Gastrocnemius medialis (tissue), 4 donors: Measurements from ENCODE around the gene VIL1. TPM values are rescaled to one million over a fixed set of nuclear protein-coding genes. Genes with fewer than 3 reads are reported as not detected.

Experiments used
- ATAC-seq, 2 donors: fragments of 150-250 bp; one replicate each; pipeline ENCODE4 v1.9.1; 2016
- DNase-seq, 2 donors: peaks; one replicate each; pipeline ENCODE4 v3.0.0-alpha.2; 2019
- H3K27ac ChIP-seq, 4 donors: fragments of 200-600 bp; sonication (generic); 1 replicate in 1 of 4; 2 replicates in 3 of 4; pipeline ENCODE4 v1.5.1; 2016 to 2018; ENCODE audit warnings: mild to moderate bottlenecking in 2 of 4, moderate library complexity in 1 of 4
- H3K27me3 ChIP-seq, 3 donors: fragments of 200-600 bp; sonication (generic) in 2 of 3; 1 replicate in 1 of 3; 2 replicates in 2 of 3; pipeline versions ENCODE4 v1.5.1 to v1.6.0; 2016 to 2019; ENCODE audit warnings: mild to moderate bottlenecking in 1 of 3, moderate library complexity in 1 of 3
- H3K36me3 ChIP-seq, 2 donors: fragments of 200-600 bp; sonication (generic) in 1 of 2; one replicate each; pipeline ENCODE4 v1.5.1; 2017 to 2018
- H3K4me1 ChIP-seq, 2 donors: fragments of 200-600 bp; sonication (generic) in 1 of 2; one replicate each; pipeline ENCODE4 v1.5.1; 2016 to 2017; ENCODE audit warnings: mild to moderate bottlenecking in 2 of 2
- H3K4me3 ChIP-seq, 4 donors: fragments of 200-600 bp; sonication (generic) in 3 of 4; 1 replicate in 1 of 4; 2 replicates in 3 of 4; pipeline ENCODE4 v1.5.1; 2016 to 2019; ENCODE audit warnings: mild to moderate bottlenecking in 2 of 4
- H3K9me3 ChIP-seq, 3 donors: fragments of 200-600 bp; sonication (generic) in 2 of 3; 1 replicate in 1 of 3; 2 replicates in 2 of 3; pipeline ENCODE4 v1.5.1; 2016 to 2019
- POLR2A ChIP-seq, 2 donors: fragments of 450-650 bp; IDR thresholded peaks; one replicate each; pipeline ENCODE4 v1.6.1; 2017; ENCODE audit warnings: antibody characterized with exemption in 2 of 2, mild to moderate bottlenecking in 2 of 2, moderate library complexity in 2 of 2
- in situ Hi-C, 4 donors: fragments of 200-750 bp; cut with MboI; loops; one replicate each; pipeline versions ENCODE4 v1.15.0 to v1.8.0; 2017; ENCODE audit warnings: low sequenced_read_pairs in 4 of 4
- intact Hi-C: fragments of 100-400 bp; cut with DNase I; formaldehyde crosslinking; loops from one replicate; pipeline ENCODE4 v1.15.1; 2023; ENCODE audit warnings: low total_unique reads
- total RNA-seq, 4 donors: library from RNA; depleted of rRNA; stranded (reverse); fragments of >200 nt; gene quantifications; one replicate each; pipeline versions ENCODE4 v1.1.0 to v1.2.3, GENCODE V29; 2016
- TF ChIP-seq, protein P1 (sequence below), 5 experiments: fragments of 450-650 bp in 3 of 5; fragments of 200-600 bp in 2 of 5; sonication (generic) in 2 of 5; IDR thresholded peaks in 4 of 5; conservative IDR thresholded peaks in 1 of 5; 1 replicate in 4 of 5; 2 replicates in 1 of 5; pipeline ENCODE4 v1.5.1; 2016 to 2019; ENCODE audit warnings: antibody characterized with exemption in 5 of 5, mild to moderate bottlenecking in 3 of 5, moderate library complexity in 3 of 5

The VIL1 gene
- total RNA-seq, 4 donors from 2014 or later: 0.03 to 1.8 TPM; not detected in 2

DNA sequence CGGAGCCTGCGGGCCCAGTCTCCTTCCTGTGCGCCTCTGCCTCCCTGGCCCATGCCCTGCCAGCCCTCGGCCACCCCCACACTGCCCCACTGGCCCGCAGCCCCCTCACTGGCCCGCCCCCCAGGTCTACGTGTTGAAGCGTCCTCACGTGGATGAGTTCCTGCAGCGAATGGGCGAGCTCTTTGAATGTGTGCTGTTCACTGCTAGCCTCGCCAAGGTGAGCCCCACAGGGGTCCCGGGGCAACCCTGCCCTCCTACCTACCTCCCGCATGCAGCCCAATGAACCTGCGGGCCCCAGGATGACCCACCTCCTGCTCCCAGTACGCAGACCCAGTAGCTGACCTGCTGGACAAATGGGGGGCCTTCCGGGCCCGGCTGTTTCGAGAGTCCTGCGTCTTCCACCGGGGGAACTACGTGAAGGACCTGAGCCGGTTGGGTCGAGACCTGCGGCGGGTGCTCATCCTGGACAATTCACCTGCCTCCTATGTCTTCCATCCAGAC lies 16.0 kb upstream of the VIL1 start:
- TF ChIP-seq, protein P1, sequence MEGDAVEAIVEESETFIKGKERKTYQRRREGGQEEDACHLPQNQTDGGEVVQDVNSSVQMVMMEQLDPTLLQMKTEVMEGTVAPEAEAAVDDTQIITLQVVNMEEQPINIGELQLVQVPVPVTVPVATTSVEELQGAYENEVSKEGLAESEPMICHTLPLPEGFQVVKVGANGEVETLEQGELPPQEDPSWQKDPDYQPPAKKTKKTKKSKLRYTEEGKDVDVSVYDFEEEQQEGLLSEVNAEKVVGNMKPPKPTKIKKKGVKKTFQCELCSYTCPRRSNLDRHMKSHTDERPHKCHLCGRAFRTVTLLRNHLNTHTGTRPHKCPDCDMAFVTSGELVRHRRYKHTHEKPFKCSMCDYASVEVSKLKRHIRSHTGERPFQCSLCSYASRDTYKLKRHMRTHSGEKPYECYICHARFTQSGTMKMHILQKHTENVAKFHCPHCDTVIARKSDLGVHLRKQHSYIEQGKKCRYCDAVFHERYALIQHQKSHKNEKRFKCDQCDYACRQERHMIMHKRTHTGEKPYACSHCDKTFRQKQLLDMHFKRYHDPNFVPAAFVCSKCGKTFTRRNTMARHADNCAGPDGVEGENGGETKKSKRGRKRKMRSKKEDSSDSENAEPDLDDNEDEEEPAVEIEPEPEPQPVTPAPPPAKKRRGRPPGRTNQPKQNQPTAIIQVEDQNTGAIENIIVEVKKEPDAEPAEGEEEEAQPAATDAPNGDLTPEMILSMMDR (IDR thresholded peaks at IDR 0.05 in 4 of 5, conservative IDR thresholded peaks at IDR 0.05 in 1 of 5): no peak
- no peak for TF ChIP-seq POLR2A (IDR thresholded peaks at IDR 0.05)
- no peaks in the 10 kb centered on the region for H3K27me3 ChIP-seq
- H3K9me3 ChIP-seq: no peaks in the 10 kb centered on the region
- in situ Hi-C loops: loop anchor here (25.0 kb wide), 2 partner anchors 259 to 284 kb away; partner anchors contain the start of genes BCS1L (in 2 of the 4), RNF25 (in 2 of the 4), STK36 (in 2 of the 4) and ZNF142 (in 2 of the 4)
- ATAC-seq (no peak), DNase-seq (no peak)
- intact Hi-C loops: no loop called here
- peak overlapping the region in 2 of 4 donors; percentile 97 to 100 for H3K27ac ChIP-seq
- peaks cover 46 to 52% of the 10 kb centered on the region in 2 donors for H3K4me1 ChIP-seq
- no peak overlapping the region for H3K4me3 ChIP-seq
- peaks cover 0 to 40% of the 10 kb centered on the region in 2 donors for H3K36me3 ChIP-seq

DNA sequence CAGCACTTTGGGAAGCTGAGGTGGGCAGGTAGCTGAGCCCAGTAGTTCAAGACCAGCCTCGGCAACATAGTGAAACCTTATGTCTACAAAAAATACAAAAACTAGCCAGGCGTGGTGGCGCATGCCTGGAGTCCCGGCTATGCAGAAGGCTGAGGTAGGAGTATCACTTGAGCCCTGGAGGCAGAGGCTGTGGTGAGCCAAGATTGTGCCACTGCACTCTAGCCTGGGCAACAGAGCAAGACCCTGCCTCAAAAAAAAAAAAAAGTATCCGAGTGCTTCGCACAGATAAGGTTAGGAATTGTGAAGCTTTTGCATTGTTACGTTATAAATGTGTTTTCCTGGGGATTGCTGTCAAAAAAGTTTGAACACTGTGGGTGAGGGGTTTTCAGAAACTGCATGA lies 15.1 kb upstream of the VIL1 start:
- H3K36me3 ChIP-seq: peaks cover 0 to 40% of the 10 kb centered on the region in 2 donors
- peaks cover 43 to 48% of the 10 kb centered on the region in 2 donors for H3K4me1 ChIP-seq
- TF ChIP-seq, protein P1 (IDR thresholded peaks at IDR 0.05 in 4 of 5, conservative IDR thresholded peaks at IDR 0.05 in 1 of 5): no peak
- TF ChIP-seq POLR2A (IDR thresholded peaks at IDR 0.05): no peak
- in situ Hi-C loops: loop anchor here (25.0 kb wide), 2 partner anchors 258 to 283 kb away; partner anchors contain the start of genes BCS1L (in 2 of the 4), RNF25 (in 2 of the 4), STK36 (in 2 of the 4) and ZNF142 (in 2 of the 4)
- no peaks in the 10 kb centered on the region for H3K9me3 ChIP-seq
- no peak for DNase-seq
- no peak overlapping the region for H3K4me3 ChIP-seq
- intact Hi-C loops: no loop called here
- H3K27me3 ChIP-seq: no peaks in the 10 kb centered on the region
- no peak for ATAC-seq
- H3K27ac ChIP-seq: peak overlapping the region in 1 of 4 donors; percentile 88

DNA sequence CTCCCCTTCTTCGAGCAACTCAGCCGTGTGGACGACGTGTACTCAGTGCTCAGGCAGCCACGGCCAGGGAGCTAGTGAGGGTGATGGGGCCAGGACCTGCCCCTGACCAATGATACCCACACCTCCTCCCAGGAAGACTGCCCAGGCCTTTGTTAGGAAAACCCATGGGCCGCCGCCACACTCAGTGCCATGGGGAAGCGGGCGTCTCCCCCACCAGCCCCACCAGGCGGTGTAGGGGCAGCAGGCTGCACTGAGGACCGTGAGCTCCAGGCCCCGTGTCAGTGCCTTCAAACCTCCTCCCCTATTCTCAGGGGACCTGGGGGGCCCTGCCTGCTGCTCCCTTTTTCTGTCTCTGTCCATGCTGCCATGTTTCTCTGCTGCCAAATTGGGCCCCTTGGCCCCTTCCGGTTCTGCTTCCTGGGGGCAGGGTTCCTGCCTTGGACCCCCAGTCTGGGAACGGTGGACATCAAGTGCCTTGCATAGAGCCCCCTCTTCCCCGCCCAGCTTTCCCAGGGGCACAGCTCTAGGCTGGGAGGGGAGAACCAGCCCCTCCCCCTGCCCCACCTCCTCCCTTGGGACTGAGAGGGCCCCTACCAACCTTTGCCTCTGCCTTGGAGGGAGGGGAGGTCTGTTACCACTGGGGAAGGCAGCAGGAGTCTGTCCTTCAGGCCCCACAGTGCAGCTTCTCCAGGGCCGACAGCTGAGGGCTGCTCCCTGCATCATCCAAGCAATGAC lies 14.4 kb upstream of the VIL1 start:
- H3K9me3 ChIP-seq: no peaks in the 10 kb centered on the region
- H3K27ac ChIP-seq: peak overlapping the region; percentile 81 to 93 (median 88)
- no peak overlapping the region for H3K4me3 ChIP-seq
- intact Hi-C loops (no loop called here), in situ Hi-C loops (loop anchor here (5.0 to 25.0 kb wide), 4 partner anchors 58 to 283 kb away; partner anchors contain the start of genes BCS1L (in 2 of the 4), RNF25 (in 2 of the 4), STK36 (in 2 of the 4) and ZNF142 (in 2 of the 4))
- TF ChIP-seq POLR2A (IDR thresholded peaks at IDR 0.05): no peak
- TF ChIP-seq, protein P1 (IDR thresholded peaks at IDR 0.05 in 4 of 5, conservative IDR thresholded peaks at IDR 0.05 in 1 of 5): no peak
- ATAC-seq: no peak
- no peaks in the 10 kb centered on the region for H3K27me3 ChIP-seq
- H3K36me3 ChIP-seq: peaks cover 0 to 40% of the 10 kb centered on the region in 2 donors
- DNase-seq: no peak
- peaks cover 43 to 44% of the 10 kb centered on the region in 2 donors for H3K4me1 ChIP-seq

DNA sequence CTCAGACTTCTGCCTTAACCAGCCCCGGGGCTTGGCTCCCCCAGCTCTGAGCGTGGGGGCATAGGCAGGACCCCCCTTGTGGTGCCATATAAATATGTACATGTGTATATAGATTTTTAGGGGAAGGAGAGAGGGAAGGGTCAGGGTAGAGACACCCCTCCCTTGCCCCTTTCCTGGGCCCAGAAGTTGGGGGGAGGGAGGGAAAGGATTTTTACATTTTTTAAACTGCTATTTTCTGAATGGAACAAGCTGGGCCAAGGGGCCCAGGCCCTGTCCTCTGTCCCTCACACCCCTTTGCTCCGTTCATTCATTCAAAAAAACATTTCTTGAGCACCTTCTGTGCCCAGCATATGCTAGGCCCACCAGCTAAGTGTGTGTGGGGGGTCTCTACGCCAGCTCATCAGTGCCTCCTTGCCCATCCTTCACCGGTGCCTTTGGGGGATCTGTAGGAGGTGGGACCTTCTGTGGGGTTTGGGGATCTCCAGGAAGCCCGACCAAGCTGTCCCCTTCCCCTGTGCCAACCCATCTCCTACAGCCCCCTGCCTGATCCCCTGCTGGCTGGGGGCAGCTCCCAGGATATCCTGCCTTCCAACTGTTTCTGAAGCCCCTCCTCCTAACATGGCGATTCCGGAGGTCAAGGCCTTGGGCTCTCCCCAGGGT lies 13.7 kb upstream of the VIL1 start:
- Histone ChIP-seq H3K36me3 (peaks cover 0 to 40% of the 10 kb centered on the region in 2 donors), H3K4me1 (peaks cover 43 to 44% of the 10 kb centered on the region in 2 donors), H3K27me3 (no peaks in the 10 kb centered on the region), H3K27ac (peak overlapping the region; percentile 81 to 93 (median 88)), H3K9me3 (no peaks in the 10 kb centered on the region), H3K4me3 (peak overlapping the region; percentile 48 to 72 (median 52))
- in situ Hi-C loops: loop anchor here (5.0 to 25.0 kb wide), 4 partner anchors 57 to 282 kb away; partner anchors contain the start of genes BCS1L (in 2 of the 4), RNF25 (in 2 of the 4), STK36 (in 2 of the 4) and ZNF142 (in 2 of the 4)
- ATAC-seq (no peak), DNase-seq (no peak)
- intact Hi-C loops: no loop called here
- TF ChIP-seq POLR2A (IDR thresholded peaks at IDR 0.05): no peak
